ENCODE measurements around the gene CREB3L1. TPM values are rescaled to one million over a fixed set of nuclear protein-coding genes. Genes with fewer than 3 reads are reported as not detected.

CREB3L1 gene
- total and polyA plus RNA-seq, 8 donors = 26.3 to 129 (median 49.0) TPM

GRCh38 chr11:46242952-46243795 lies 34.3 kb upstream of the CREB3L1 start:
- TF ChIP-seq CTCF (IDR thresholded peaks at IDR 0.05) = no peak
- DNase-seq (peak; percentile 90 to 97 (median 96)), FAIRE-seq (no peak), ATAC-seq (peak; percentile 82 to 89 (median 86))
- Histone ChIP-seq H3K4me3 (peak overlapping the region; percentile 11 to 45 (median 28)), H3K36me3 (no peaks in the 10 kb centered on the region), H3K9me3 (no peaks in the 10 kb centered on the region), H3K27me3 (no peaks in the 10 kb centered on the region), H3K27ac (peak overlapping the region; percentile 42 to 84 (median 78)), H3K4me1 (peaks cover 0 to 17% (median 7%) of the 10 kb centered on the region in 3 donors)
- intact Hi-C loops (cut with DNase I) = no loop called here
- WGBS, 2 donors = 0 to 1% methylated on average over 46 of the region's 46 CpGs

DNA sequence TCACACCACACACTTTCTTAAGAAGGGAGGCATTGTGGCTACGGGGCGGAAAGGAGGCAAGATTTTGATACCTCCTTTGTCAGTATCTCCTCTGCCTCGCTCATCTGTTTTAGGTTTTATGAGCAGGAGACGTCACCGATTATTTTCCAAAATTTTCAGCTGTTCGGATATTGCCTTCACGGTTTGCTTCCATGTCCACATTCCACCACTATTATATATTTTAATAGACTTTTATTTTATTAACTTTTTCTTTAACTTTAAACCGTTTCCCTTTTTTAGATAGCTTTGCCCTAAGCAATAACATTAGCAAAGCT lies 33.7 kb upstream of the CREB3L1 start:
- WGBS, 2 donors = 36 to 37% methylated on average over 8 of the region's 8 CpGs
- no peak for FAIRE-seq
- intact Hi-C loops (cut with DNase I) = no loop called here
- Histone ChIP-seq H3K36me3 (no peaks in the 10 kb centered on the region), H3K9me3 (no peaks in the 10 kb centered on the region), H3K27me3 (no peaks in the 10 kb centered on the region), H3K4me1 (peaks cover 0 to 16% (median 6%) of the 10 kb centered on the region in 3 donors), H3K27ac (peak overlapping the region; percentile 42 to 84 (median 78)), H3K4me3 (peak overlapping the region; percentile 11 to 45 (median 28))
- no peak for ATAC-seq
- DNase-seq = no peak
- no peak for TF ChIP-seq CTCF (IDR thresholded peaks at IDR 0.05)

GRCh38 chr11:46246521-46246920 lies 30.9 kb upstream of the CREB3L1 start:
- peaks cover 0 to 13% (median 4%) of the 10 kb centered on the region in 3 donors for H3K4me1 ChIP-seq
- no peak overlapping the region for H3K27ac ChIP-seq
- H3K9me3 ChIP-seq = no peaks in the 10 kb centered on the region
- H3K36me3 ChIP-seq = no peaks in the 10 kb centered on the region
- no peaks in the 10 kb centered on the region for H3K27me3 ChIP-seq
- 80 to 91% methylated on average over 1 of the region's 1 CpG for WGBS, 2 donors
- no peak for DNase-seq
- no peak for TF ChIP-seq CTCF (IDR thresholded peaks at IDR 0.05)
- intact Hi-C loops (cut with DNase I) = loop anchor here in 2 of 3 donors (5.0 kb wide), 1 partner anchor 61 kb away; no protein-coding TSS in a partner anchor
- no peak overlapping the region for H3K4me3 ChIP-seq
- no peak for ATAC-seq
- FAIRE-seq = no peak

DNA sequence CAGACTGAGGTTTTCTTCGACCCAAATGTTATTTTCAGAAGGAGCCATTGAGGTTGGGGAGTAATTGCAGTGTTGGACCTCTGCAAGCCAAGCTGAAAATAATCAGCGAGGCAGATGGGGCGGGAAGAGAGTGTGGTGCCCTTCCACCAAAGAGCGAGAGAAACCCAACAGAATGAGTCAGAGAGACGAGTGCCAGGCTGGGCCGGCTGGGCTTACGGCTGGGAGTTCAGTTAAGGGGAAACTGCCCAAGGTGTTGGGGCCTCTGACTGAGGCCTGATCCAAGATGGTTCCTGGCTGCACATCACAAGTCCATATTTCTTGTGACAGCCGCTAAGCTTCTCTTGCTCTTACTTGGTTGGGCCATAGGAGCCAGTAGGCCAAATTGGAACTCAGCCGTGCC lies 30.4 kb upstream of the CREB3L1 start:
- no peak for TF ChIP-seq CTCF (IDR thresholded peaks at IDR 0.05)
- H3K27me3 ChIP-seq = no peaks in the 10 kb centered on the region
- ATAC-seq (no peak), FAIRE-seq (no peak), DNase-seq (peak in 1 of 6 donors; percentile 18)
- intact Hi-C loops (cut with DNase I) = loop anchor here in 2 of 3 donors (5.0 kb wide), 1 partner anchor 60 kb away; no protein-coding TSS in a partner anchor
- peaks cover 0 to 16% (median 4%) of the 10 kb centered on the region in 3 donors for H3K4me1 ChIP-seq
- no peak overlapping the region for H3K4me3 ChIP-seq
- no peaks in the 10 kb centered on the region for H3K9me3 ChIP-seq
- no peaks in the 10 kb centered on the region for H3K36me3 ChIP-seq
- H3K27ac ChIP-seq = no peak overlapping the region
- 65 to 72% methylated on average over 9 of the region's 9 CpGs for WGBS, 2 donors

DNA sequence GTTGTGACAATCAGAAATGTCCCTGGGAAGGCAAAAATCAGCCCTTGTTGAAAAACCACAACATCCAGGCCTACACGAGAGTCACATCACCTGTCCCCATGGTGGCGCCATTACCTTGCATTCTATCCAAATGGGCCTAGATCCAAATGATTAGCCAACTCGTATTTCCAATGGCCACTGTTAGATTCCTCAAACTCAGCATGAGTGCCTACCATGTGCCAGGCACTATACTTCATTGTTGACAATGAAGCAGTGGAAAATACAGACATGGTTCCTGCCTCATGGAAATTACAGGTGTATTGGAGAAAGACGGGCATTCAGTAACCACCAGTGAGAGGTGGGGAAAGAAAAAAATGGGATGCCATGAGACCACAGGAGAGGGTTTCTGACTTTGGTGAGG lies 29.8 kb upstream of the CREB3L1 start:
- TF ChIP-seq CTCF (IDR thresholded peaks at IDR 0.05) = peak in 2 of 4 donors; percentile 42 to 52
- no peaks in the 10 kb centered on the region for H3K36me3 ChIP-seq
- peak overlapping the region in 1 of 4 donors; percentile 22 for H3K27ac ChIP-seq
- intact Hi-C loops (cut with DNase I) = loop anchor here in 2 of 3 donors (5.0 kb wide), 1 partner anchor 60 kb away; no protein-coding TSS in a partner anchor
- peak in 4 of 6 donors; percentile 57 to 85 (median 70) for DNase-seq
- FAIRE-seq = no peak
- H3K27me3 ChIP-seq = no peaks in the 10 kb centered on the region
- H3K4me1 ChIP-seq = peaks cover 0 to 17% (median 3%) of the 10 kb centered on the region in 3 donors
- no peak overlapping the region for H3K4me3 ChIP-seq
- no peaks in the 10 kb centered on the region for H3K9me3 ChIP-seq
- 20 to 22% methylated on average over 4 of the region's 4 CpGs for WGBS, 2 donors
- peak; percentile 61 to 76 (median 74) for ATAC-seq
